Stimulated activated CD8-positive, alpha-beta memory T cell treated with anti-CD3 and anti-CD28 coated beads, Interleukin-4, amount 100 ng/mL, for 24 hours (primary cell): ENCODE results near the gene NEU4.
A peak's percentile ranks its signal among the peaks of the same experiment; 100 is the strongest.
"Not testable (repeated sequence)": the region's sequence is repeated elsewhere in the genome, so short reads cannot be mapped to it uniquely, and the experiment has no call there.

Experiments used
- DNase-seq: peaks from one replicate; pipeline ENCODE4 v3.0.0-alpha.2; 2020; ENCODE audit warnings: low read depth

NEU4 gene

DNA sequence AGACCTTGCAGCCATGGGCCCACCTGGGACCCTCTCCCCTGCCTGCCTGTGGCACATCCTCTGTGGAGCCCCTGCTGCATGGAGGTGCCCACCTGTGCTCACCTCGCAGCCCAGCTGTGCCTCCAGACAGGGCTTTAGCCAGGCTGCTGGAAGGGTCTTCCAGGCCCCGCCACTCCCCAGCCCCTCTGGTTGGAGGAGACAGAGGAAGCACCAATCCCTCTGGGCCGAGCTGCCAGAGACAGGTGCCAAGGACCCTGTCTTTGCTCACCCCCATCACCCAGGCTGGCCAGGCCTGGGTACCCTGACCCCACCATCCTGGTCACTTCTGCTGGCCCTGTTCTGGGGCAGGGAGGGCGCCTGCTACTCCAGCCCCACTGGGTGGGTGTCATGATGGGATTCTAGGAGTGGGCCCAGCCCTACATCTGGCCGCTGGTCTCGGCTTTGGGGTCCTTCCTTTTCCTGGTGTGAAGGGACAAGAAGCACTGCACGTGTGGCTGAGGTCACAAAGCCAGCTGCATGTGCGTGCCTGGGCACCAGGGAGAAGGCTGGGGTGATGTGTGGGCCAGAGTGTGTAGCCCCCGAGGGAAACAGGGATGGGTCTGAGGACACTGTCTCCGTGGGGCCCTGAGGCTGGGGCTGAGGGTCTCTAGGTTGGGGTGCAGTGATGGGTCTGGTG is 9.3 kb upstream of the NEU4 start:
- DNase-seq, result no peak

GRCh38 chr2:241800198-241800903 is 8.6 kb upstream of the NEU4 start:
- DNase-seq, result not testable (repeated sequence)

DNA sequence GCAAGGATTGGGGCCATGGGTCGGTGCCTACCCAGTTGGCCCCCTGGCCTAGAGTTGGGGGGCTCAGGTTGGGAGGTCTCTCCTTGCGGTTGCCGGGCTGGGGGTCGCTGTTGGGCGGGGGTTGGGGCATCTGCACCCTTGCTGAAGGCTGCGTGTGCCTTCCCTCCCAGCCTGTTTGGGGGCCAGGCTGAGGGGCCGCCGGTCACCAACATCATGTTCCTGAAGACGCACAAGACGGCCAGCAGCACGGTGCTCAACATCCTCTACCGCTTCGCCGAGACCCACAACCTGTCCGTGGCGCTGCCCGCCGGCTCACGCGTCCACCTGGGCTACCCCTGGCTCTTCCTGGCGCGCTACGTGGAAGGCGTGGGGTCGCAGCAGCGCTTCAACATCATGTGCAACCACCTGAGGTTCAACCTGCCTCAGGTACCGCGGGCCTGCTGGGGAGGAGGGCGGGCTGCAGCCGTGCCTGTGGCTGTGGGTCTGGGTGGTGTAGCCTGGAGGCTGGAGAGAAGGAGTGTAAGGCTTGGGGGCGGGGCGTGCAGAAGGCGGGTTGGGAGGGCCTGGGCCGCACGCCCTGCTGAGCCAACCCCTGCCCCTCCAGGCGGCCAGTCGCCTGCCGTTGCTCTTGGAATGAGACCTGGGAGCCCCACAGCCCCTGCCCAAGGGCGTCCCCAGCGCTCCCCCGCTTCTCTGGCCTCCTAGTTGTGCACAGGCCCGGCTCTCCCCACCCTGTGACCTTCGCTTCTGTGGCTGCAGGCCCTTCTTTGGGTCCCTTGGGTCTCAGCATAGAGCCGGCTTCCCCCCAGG is 7.2 kb upstream of the NEU4 start:
- DNase-seq, result no peak

- DNase-seq, result no peak
Observed at GRCh38 chr2:241802421-241803318, 6.3 kb upstream of the NEU4 start.

DNA sequence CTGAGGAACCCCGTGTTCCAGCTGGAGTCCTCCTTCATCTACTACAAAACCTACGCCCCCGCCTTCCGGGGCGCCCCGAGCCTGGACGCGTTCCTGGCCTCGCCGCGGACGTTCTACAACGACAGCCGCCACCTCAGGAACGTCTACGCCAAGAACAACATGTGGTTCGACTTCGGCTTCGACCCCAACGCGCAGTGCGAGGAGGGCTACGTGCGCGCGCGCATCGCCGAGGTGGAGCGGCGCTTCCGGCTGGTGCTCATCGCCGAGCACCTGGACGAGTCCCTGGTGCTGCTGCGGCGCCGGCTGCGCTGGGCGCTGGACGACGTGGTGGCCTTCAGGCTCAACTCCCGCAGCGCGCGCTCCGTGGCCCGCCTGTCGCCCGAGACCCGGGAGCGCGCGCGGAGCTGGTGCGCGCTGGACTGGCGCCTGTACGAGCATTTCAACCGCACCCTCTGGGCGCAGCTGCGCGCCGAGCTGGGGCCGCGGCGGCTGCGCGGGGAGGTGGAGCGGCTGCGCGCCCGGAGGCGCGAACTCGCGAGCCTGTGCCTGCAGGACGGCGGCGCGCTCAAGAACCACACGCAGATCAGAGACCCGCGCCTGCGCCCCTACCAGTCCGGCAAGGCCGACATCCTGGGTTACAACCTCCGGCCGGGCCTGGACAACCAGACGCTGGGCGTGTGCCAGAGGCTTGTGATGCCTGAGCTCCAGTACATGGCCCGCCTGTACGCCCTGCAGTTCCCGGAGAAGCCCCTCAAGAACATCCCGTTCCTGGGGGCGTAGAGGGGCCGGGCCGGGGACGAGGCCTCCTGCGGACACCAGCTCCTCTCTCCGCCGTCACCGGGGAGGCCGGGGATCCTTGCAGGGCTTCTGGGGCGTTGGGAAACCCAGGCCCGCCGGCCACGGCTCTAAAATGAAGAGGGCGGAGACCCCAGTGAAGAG is 5.3 kb upstream of the NEU4 start:
- DNase-seq, result peak; percentile 27

GRCh38 chr2:241804326-241805229 is 4.4 kb upstream of the NEU4 start:
- no peak for DNase-seq

- DNase-seq, result not testable (repeated sequence)
Observed at GRCh38 chr2:241806217-241806616, 2.8 kb upstream of the NEU4 start.

DNA sequence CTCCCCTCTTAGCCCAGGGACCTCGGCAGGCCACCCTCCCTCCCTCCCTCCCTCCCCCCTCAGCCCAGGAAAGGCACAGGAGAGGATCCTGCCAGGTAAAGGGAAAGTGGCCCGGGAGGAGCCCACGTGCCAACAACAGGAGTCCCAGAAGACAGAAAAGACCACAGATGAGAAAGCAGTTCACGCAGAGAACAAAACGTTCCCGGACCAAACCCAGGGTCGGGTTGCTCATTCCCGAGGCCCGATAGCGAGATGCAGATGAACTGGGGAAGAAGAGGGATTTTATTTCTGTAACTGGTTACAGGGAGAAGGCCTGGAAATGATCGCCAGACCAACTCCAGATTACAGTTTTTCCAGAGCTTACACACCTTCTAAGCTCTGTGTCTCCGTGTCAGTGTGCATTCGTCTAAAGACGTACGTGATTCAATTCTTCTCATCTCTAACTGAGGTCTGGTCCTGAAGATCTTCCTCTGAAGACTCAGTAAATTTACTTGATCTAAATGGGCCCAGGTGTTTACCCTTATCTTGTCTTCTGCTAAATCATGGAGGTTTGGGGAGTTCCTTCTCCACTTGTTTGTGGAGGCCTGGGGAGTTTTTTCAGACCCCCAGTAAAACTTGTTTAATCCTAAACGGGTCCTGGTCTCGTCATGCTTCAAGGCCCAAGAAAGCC is 807 bp upstream of the NEU4 start:
- no peak for DNase-seq

- no peak for DNase-seq
Observed at GRCh38 chr2:241809383-241810306, 652 bp downstream of the NEU4 start.

DNA sequence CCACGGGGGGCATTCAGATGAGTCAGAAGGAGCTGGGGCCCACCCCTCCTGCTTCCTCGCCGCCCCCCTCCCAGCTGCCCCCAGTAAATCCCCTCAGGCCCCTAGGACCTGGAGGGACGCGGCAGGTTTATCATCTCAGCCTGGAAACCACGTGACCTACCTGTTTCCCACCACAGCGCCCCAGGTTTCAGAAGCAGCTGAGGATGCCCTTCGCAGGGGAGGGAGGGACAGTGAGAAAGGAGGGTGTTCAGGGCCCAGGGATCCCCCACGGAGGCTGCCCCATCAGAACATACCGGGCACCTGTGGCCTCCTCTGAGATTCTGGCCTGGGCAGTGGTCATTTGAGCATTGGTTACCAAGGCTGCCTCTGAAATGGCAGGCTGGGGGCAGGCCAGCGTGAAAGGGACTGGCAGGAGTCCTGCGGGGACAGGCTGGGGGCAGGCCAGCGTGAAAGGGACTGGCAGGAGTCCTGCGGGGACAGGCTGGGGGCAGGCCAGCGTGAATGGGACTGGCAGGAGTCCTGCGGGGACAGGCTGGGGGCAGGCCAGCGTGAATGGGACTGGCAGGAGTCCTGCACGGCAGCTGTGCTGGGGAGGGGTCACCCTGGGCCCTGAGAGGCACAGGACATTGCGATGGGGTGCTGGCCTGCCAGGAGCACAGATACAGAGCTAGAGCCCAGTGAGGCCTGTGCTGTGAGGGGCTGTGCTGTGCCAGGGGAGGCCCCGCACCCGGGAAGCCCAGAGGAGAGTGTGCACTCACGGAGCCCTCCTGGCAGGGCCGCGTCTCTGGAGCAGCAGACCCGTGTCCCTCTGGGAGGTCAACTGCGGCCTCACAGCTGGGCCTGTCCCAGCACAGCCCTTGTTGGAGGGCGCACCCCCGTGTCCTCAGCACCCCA is 1.6 kb downstream of the NEU4 start:
- DNase-seq, result no peak

DNA sequence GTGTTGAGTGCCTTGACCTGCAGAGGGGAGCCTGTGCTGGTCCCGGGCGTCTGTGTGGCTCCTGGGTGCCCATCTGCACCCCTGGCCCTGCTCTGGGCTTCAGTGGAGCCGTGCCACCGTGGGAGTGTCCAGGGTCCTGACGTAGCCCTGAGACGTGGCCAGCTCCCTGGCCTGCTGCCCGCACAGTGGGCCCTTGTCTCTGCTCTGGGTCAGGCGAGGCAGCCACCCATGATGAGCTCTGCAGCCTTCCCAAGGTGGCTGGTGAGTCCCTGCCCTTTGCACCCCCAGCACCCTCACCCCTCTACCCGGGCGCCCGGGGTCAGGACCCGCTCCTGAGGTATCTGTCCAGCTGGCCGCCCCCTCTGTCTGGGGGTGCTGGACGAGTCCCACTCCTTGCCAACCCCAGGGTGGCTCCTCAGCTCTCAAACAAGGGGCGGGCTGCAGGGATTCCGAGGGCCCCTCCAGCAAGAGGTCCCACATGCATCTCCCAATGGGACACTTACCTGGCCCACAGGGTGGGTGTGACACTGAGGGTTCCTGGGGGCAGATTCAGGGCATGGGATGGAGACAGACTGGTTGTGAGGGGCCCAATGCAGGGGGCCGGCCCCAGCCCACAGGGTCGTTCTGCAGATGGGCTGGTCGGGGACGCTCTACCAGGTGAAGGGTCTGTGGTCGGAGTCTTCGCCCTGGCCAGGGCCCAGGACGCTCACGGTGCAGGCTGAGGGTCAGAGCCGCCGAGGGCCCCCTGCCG is 2.4 kb downstream of the NEU4 start:
- DNase-seq, result no peak

DNA sequence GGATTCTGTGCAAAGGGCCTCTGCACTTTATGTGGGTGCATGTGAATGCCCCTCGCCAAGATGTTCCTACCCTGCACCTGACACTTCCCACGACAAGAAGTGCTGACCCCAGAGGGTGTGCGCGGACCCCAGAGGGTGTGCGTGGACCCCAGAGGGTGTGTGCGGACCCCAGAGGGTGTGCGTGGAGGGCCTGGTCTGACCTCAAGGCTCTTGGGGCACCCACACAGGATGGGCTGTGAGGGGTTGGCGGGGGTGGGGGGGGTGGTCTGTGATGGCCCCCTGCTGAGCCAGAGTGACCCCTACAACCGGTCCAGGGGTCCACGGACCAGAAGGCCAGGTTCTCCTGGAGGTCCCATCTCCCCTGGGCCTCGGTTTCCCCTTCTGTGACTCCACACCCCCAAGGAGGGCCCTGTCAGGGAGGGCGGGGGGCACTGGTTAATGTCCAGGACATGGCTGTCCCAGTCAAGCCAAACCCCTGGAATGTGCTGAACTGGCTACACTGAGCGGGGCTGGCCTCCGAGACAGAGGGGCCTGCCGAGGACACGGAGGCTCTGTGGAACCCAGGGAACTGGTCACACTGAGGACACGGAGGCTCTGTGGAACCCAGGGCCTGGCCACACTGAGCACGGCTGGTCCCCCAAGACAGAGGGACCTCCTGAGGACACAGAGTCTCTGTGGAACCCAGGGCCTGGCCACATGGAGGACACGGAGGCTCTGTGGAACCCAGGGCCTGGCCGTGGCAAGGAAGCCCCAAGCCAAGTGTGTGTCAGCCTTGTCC is 3.1 kb downstream of the NEU4 start:
- DNase-seq, result no peak

DNA sequence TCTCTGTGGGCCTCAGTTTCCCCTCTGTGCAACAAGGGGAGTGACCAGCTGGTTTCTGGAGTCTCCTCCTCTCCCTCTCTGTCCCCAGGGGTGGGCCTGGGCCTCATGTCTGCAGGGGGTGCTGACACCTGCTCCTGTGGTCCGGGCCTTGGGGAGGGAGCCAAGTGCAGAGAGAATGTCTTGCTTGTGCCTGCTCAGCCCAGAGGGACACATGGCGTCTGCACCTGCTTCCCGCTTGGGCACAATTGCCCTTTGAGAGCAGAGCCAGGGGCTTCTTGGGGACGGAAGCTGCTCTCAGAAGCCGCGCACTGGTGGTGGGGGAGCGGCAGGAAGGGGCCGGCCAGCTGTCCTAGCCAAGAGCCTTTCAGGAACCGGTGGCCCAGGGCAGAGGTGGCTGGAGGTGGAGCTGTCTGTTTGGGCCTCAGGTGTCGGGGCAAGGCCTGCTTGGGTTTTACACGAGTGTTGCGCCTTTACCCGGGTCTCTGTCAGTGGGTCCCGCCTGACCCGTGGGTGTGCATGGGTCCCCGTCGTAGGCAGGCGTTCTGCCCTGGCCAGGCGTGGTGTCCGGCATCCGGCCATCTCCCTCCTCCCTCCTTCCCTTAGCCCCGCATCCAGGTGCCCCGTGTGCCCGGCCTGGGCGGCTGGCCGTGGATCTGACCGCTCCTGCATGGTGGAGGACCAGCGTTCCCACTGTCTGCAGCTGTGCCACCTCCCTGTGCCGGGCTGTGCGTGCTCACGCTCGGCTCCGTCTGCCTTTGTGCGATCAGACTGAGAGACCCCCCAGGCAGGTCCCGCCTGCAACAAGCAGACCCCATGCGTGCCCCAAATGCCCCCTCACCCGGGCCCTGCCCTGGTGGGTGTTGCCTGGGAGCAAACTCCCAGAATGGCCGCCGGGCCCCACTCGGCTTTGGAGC is 4.0 kb downstream of the NEU4 start:
- DNase-seq, result no peak

DNA sequence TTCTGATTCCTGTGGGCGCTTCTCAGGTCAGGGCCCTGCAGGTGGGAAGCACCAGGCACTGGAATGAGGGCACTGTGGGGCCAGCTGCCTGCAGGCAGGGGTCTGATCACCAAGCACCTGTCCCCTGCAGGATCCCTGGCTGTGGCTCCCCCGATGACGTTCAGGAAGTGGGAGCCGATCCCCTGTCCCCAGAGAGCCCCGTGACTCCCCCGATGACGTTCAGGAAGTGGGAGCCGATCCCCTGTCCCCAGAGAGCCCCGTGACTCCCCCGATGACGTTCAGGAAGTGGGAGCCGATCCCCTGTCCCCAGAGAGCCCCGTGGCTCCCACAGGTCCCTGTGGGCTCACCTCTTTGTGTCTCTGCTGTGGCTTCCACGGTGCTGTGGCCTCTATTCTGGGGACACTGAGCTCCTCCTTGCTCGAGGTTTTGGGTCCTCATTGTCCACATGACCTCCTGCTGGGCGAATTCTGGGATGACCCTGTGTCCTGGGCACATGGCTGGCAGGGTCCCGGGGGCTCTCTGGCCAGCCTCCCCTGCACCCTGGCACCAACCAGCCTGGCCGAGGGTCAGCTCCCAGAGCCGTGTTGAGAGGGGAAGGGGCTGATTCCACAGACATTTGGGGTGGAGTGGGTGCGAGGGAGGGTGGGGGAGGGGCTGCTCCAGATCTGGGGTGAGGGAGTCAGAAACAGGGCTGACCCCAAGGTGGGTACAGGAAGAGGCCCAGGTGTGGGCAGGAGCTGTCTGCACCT is 4.8 kb downstream of the NEU4 start:
- no peak for DNase-seq
